Measurements from ENCODE around the gene CPSF4. TPM values are rescaled to one million over a fixed set of nuclear protein-coding genes. Genes with fewer than 3 reads are reported as not detected.

The CPSF4 gene
- total and polyA plus RNA-seq, 12 donors = 12.6 to 21.7 (median 16.1) TPM

GRCh38 chr7:99392046-99392445 lies 46.7 kb upstream of the CPSF4 start:
- DNase-seq = no peak

GRCh38 chr7:99392659-99393354 lies 45.9 kb upstream of the CPSF4 start:
- ATAC-seq (peak; percentile 77 to 90 (median 86)), DNase-seq (peak; percentile 80)
- H3K36me3 ChIP-seq = peaks cover 0 to 99% (median 36%) of the 10 kb centered on the region in 9 donors
- H3K4me1 ChIP-seq = peaks cover 3 to 24% (median 21%) of the 10 kb centered on the region in 9 donors
- WGBS, 2 donors = 2 to 4% methylated on average over 68 of the region's 68 CpGs
- TF ChIP-seq CTCF (IDR thresholded peaks at IDR 0.05) = peak in 4 of 9 donors; percentile 8 to 28 (median 16)
- intact Hi-C loops (cut with DNase I) = loop anchor here in 1 of 10 donors (1.0 kb wide), 1 partner anchor 40 kb away; no protein-coding TSS in a partner anchor
- peak overlapping the region; percentile 20 to 85 (median 60) for H3K4me3 ChIP-seq
- no peaks in the 10 kb centered on the region for H3K9me3 ChIP-seq
- H3K27ac ChIP-seq = peak overlapping the region; percentile 13 to 77 (median 73)
- no peaks in the 10 kb centered on the region for H3K27me3 ChIP-seq

More at GRCh38 chr7:99392046-99392445, 46.7 kb upstream of the CPSF4 start:
- Histone ChIP-seq H3K36me3 (peaks cover 0 to 99% (median 34%) of the 10 kb centered on the region in 9 donors), H3K27ac (peak overlapping the region in 3 of 10 donors; percentile 76 to 77 (median 77)), H3K4me1 (peaks cover 3 to 24% (median 21%) of the 10 kb centered on the region in 9 donors), H3K4me3 (peak overlapping the region in 6 of 10 donors; percentile 41 to 66 (median 63)), H3K9me3 (no peaks in the 10 kb centered on the region), H3K27me3 (no peaks in the 10 kb centered on the region)
- WGBS, 2 donors = 89 to 95% methylated on average over 8 of the region's 8 CpGs
- intact Hi-C loops (cut with DNase I) = no loop called here
- ATAC-seq = no peak
- no peak for TF ChIP-seq CTCF (IDR thresholded peaks at IDR 0.05)

GRCh38 chr7:99393355-99394187 lies 45.2 kb upstream of the CPSF4 start:
- H3K9me3 ChIP-seq = no peaks in the 10 kb centered on the region
- ATAC-seq = peak; percentile 65 to 79 (median 72)
- no peak for TF ChIP-seq CTCF (IDR thresholded peaks at IDR 0.05)
- peaks cover 0 to 99% (median 36%) of the 10 kb centered on the region in 9 donors for H3K36me3 ChIP-seq
- H3K27me3 ChIP-seq = no peaks in the 10 kb centered on the region
- peak overlapping the region; percentile 20 to 85 (median 60) for H3K4me3 ChIP-seq
- WGBS, 2 donors = 35 to 40% methylated on average over 30 of the region's 30 CpGs
- H3K4me1 ChIP-seq = peaks cover 3 to 24% (median 21%) of the 10 kb centered on the region in 9 donors
- H3K27ac ChIP-seq = peak overlapping the region; percentile 13 to 77 (median 73)
- intact Hi-C loops (cut with DNase I) = loop anchor here in 1 of 10 donors (1.0 kb wide), 1 partner anchor 40 kb away; no protein-coding TSS in a partner anchor
- DNase-seq = peak; percentile 58 to 62

- DNase-seq (no peak), ATAC-seq (peak in 1 of 8 donors; percentile 5)
- Histone ChIP-seq H3K4me3 (no peak overlapping the region), H3K27me3 (no peaks in the 10 kb centered on the region), H3K9me3 (no peaks in the 10 kb centered on the region), H3K4me1 (peaks cover 3 to 24% (median 21%) of the 10 kb centered on the region in 9 donors), H3K27ac (peak overlapping the region in 2 of 10 donors; percentile 71 to 77), H3K36me3 (peaks cover 0 to 99% (median 34%) of the 10 kb centered on the region in 9 donors)
- intact Hi-C loops (cut with DNase I) = no loop called here
- 89 to 95% methylated on average over 4 of the region's 4 CpGs for WGBS, 2 donors
- no peak for TF ChIP-seq CTCF (IDR thresholded peaks at IDR 0.05)
Measured at GRCh38 chr7:99394188-99394502, 44.6 kb upstream of the CPSF4 start.
